Activated naive CD4-positive, alpha-beta T cell treated with anti-CD3 and anti-CD28 coated beads, Interleukin-2, amount 50 U/mL, for 24 hours (primary cell): Measurements from ENCODE around the gene WFIKKN2.

Experiments
- H3K27ac Mint-ChIP-seq: one replicate; pipeline ENCODE4 v1.8.0; 2021; ENCODE audit warnings: mild to moderate bottlenecking, mixed read lengths
- H3K27me3 Mint-ChIP-seq: one replicate; pipeline ENCODE4 v1.8.0; 2021; ENCODE audit warnings: mixed read lengths
- H3K36me3 Mint-ChIP-seq: one replicate; pipeline ENCODE4 v1.8.0; 2021; ENCODE audit warnings: mixed read lengths
- H3K4me1 Mint-ChIP-seq: one replicate; pipeline ENCODE4 v1.8.0; 2021; ENCODE audit warnings: mixed read lengths
- H3K4me3 Mint-ChIP-seq: one replicate; pipeline ENCODE4 v1.8.0; 2021; ENCODE audit warnings: mild to moderate bottlenecking, mixed read lengths
- H3K9me3 Mint-ChIP-seq: one replicate; pipeline ENCODE4 v1.8.0; 2021; ENCODE audit warnings: mixed read lengths

The WFIKKN2 gene

GRCh38 chr17:50839591-50840310 is 4.4 kb downstream of the WFIKKN2 start:
- Mint-ChIP-seq H3K9me3 (no peaks in the 10 kb centered on the region), H3K4me1 (no peaks in the 10 kb centered on the region), H3K27me3 (no peaks in the 10 kb centered on the region), H3K4me3 (no peak overlapping the region), H3K27ac (no peak overlapping the region), H3K36me3 (no peaks in the 10 kb centered on the region)

DNA sequence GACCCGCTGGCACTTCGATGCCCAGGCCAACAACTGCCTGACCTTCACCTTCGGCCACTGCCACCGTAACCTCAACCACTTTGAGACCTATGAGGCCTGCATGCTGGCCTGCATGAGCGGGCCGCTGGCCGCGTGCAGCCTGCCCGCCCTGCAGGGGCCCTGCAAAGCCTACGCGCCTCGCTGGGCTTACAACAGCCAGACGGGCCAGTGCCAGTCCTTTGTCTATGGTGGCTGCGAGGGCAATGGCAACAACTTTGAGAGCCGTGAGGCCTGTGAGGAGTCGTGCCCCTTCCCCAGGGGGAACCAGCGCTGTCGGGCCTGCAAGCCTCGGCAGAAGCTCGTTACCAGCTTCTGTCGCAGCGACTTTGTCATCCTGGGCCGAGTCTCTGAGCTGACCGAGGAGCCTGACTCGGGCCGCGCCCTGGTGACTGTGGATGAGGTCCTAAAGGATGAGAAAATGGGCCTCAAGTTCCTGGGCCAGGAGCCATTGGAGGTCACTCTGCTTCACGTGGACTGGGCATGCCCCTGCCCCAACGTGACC is 5.0 kb downstream of the WFIKKN2 start:
- no peaks in the 10 kb centered on the region for H3K9me3 Mint-ChIP-seq
- H3K27me3 Mint-ChIP-seq = no peaks in the 10 kb centered on the region
- no peaks in the 10 kb centered on the region for H3K36me3 Mint-ChIP-seq

DNA sequence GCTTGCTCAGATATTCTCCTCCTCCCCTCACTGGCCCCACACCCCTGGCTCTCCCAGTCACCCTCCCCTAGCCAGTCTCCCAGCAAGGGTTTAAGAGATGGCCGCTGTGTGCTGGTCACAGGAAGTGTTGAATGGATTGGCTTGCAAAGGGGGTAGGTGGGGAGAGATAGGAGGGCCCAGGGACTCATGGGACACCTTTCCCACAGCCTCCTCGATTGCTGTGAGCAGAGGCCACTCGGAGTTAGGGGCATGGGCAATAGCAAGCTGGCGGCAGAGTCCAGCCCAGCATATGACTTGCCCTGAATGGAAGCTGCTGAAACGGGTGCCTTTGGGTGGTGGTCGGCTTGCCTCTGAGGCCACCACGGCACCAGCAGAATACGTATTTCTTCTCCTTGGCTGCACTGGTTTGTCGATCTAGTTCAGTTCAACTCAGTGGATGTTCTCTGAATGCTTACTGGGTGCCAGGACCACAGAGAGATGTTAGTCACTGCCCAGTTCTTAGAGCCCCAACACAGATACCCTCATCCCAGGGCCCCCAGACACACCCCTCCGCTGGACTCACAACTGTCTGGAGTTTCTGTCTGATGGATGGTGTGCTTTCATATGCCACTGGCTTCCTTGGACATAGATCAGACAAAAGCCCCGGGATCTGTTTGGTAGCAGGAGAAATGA is 6.0 kb downstream of the WFIKKN2 start:
- Mint-ChIP-seq H3K36me3 (no peaks in the 10 kb centered on the region), H3K4me1 (no peaks in the 10 kb centered on the region), H3K27ac (peak overlapping the region; percentile 56), H3K9me3 (no peaks in the 10 kb centered on the region), H3K27me3 (no peaks in the 10 kb centered on the region), H3K4me3 (no peak overlapping the region)

More for the DNA sequence above, 5.0 kb downstream of the WFIKKN2 start:
- no peak overlapping the region for H3K4me3 Mint-ChIP-seq
- H3K4me1 Mint-ChIP-seq = no peaks in the 10 kb centered on the region
- H3K27ac Mint-ChIP-seq = no peak overlapping the region

DNA sequence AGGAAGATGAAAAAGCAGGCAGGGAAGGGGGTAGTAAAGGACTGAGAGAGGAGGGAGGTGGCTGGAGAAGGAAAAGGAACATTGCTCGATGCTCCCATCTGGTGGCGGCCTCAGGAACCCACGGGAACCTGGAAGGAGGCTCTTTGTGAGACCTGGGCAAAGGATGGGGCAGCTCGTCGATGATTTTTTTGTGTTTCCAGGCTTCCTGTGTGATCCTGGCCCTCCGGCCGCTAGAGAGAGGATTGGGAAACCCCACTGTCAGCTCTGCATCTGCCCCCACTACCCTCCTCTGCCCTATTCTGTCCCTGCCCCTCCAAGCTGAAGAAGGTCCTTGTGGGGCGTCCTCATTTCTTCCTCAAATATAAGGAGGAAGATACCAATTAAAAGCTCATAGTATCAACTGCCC is 6.6 kb downstream of the WFIKKN2 start:
- H3K27me3 Mint-ChIP-seq = no peaks in the 10 kb centered on the region
- H3K27ac Mint-ChIP-seq = peak overlapping the region; percentile 56
- H3K4me3 Mint-ChIP-seq = no peak overlapping the region
- no peaks in the 10 kb centered on the region for H3K9me3 Mint-ChIP-seq
- no peaks in the 10 kb centered on the region for H3K36me3 Mint-ChIP-seq
- no peaks in the 10 kb centered on the region for H3K4me1 Mint-ChIP-seq

DNA sequence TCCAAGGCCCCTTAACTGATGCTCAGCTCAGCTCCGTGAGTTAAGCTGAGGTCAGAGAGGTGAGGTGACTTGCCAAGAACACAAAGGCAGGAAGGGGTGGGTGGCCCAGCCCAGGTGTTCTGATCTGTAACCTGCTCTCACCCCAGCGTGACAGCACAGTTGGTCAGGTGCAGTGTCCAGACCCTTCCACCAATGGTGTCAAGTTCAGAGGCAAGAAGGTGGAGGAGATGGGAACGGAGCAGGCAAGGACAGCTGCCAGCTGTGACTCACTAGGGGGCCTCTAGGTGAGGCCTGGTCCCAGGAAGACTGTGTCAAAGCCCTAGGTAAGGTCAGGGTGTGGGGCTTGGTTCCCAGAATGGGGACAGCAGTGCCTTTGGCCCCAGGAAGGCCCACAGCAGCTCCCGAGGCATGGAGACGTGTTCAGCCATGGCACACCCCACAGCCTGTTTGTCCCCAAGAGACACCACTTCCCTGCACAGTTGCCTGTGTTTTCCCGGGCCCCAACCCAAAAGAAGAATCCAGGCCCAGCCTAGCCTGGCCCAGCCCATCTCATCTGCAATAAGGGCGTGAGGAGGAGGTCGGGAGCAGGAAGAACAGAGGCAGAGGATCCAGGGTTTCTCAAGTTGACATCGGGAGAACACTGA is 7.2 kb downstream of the WFIKKN2 start:
- Mint-ChIP-seq H3K4me3 (no peak overlapping the region), H3K36me3 (no peaks in the 10 kb centered on the region), H3K4me1 (no peaks in the 10 kb centered on the region), H3K9me3 (no peaks in the 10 kb centered on the region), H3K27ac (no peak overlapping the region), H3K27me3 (no peaks in the 10 kb centered on the region)

DNA sequence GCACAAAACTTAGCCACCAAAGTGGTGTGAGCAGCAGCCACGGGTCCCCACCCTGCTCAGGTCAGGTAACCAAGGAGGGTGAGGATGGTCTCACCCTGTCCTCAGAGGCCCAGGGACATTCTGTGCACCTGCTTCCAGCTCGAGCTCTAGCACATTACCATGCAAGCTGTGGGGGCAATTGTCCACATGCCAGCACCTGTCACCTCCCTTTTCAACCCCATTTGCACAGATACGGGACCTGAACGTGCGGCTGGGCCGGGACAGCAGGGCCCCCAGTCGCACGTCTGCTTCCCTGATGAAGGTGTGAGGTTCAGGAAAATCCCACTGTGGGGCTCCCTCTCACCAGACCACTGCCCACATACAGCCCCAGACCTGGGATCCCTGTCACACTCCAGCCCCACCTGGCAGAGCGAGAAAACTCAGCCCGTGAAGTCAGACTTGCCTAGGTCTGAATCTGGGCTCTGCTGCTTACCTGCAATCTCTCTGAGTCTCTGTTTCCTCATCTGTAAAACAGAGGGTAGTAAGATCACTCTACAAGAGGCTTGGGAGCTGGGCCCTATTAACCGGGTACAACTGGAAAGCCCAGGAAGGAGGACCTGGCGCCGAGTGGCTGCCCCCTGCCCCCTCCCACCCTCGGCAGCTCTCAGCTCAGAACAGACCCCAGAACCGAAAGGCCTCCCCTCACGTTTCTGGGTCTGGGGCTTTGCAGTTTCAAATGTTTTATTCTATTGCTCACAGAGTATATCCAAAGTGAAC is 7.9 kb downstream of the WFIKKN2 start:
- Mint-ChIP-seq H3K36me3 (no peaks in the 10 kb centered on the region), H3K27me3 (no peaks in the 10 kb centered on the region), H3K9me3 (no peaks in the 10 kb centered on the region), H3K27ac (no peak overlapping the region), H3K4me1 (no peaks in the 10 kb centered on the region), H3K4me3 (no peak overlapping the region)

DNA sequence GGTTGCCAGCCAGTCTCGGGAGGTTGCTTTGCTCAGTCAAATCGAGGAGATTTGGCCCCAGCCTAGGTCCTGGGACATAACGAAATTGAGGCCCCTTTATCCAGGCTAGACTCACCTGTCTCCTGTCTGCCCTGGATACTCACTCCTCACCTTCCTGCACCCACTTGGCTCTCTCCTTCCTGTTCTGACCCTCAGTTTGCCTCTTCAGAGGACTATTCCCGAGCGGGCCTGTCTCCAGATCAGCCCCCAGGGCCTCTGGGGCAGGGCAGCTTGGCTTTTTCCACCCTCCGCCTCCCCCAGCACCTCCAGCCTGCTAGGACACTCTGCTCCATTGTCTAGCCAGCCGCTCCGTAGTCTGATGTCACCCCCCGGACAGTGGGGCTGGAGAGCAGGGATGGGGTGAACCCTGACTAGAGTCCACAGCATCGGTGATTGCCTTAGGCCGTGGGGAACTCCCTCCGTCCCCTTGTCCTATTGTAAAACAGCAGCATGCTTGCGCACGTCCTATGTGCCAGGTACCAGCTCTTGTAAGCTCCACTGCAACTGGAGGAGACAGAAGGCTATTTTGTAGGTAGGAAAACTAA is 8.8 kb downstream of the WFIKKN2 start:
- H3K36me3 Mint-ChIP-seq = no peaks in the 10 kb centered on the region
- peak overlapping the region; percentile 27 for H3K27ac Mint-ChIP-seq
- H3K4me3 Mint-ChIP-seq = no peak overlapping the region
- no peaks in the 10 kb centered on the region for H3K27me3 Mint-ChIP-seq
- no peaks in the 10 kb centered on the region for H3K4me1 Mint-ChIP-seq
- H3K9me3 Mint-ChIP-seq = no peaks in the 10 kb centered on the region

DNA sequence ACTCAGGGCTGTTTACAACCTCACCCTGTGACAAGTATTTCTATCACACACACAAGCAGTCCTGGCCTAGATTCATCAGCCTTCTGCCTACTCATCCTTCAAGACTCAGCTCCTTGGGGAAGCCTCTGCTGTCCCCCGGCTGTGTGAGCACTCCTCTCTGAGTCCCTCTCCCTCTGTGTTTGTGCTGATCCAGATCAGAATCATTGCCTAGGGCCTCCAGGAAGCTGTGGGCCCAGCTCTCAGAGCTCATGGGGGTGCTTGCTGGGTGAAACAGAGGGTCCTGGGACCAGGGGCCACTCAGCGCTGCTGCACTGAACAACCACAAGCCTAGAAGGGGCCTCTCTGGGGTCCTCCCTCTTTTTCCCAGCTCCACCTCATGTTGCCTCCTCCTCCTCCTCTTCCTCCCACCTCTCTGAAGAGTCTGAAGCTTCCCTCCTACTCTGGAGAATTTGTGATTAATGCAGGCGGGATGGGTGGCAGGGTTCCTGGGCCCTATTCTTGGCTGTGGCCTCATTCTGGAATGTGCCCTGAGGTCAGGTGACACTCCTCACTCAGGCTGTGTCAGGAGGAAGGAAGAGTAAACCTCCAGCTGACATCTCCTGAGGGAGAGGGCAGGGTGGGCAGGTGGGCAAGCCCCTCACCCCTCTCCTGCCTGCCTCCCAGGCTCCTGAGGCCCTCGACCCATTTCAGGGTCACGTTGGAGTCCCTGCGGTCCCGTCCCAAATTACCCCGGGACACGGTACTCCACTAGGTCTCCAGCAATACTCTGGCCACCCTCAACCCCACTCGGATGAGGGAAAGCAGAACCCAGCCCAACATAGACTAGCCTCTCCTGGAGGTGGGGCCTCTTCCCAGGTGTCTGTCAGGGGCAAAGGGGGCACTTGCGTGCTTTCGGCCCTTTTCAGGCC is 10.1 kb downstream of the WFIKKN2 start:
- Mint-ChIP-seq H3K4me3 (no peak overlapping the region), H3K27ac (no peak overlapping the region), H3K27me3 (no peaks in the 10 kb centered on the region), H3K9me3 (no peaks in the 10 kb centered on the region), H3K36me3 (no peaks in the 10 kb centered on the region), H3K4me1 (no peaks in the 10 kb centered on the region)

DNA sequence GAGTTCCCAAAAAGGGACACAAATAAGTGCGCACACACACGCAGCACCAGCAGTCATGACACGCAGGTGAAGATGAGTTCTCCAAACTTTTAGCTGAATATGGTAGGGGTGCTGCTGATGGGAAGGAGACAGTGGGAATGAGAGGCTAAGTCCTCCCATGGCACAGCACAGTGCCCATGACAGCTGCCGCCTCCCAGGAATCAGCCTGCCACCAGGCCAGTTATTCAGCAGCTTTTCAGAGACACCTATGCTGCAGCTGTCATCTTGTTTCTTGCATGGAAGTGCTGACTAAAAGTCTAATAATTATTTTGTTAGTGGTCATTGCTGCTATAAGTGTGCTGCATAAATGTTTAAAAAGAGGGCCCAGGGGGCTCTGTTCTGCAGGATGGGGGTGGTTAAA is 12.2 kb downstream of the WFIKKN2 start:
- Mint-ChIP-seq H3K27ac (no peak overlapping the region), H3K4me3 (no peak overlapping the region), H3K27me3 (no peaks in the 10 kb centered on the region), H3K4me1 (peaks cover 11% of the 10 kb centered on the region), H3K9me3 (no peaks in the 10 kb centered on the region), H3K36me3 (no peaks in the 10 kb centered on the region)

GRCh38 chr17:50848039-50848438 is 12.7 kb downstream of the WFIKKN2 start:
- no peak overlapping the region for H3K4me3 Mint-ChIP-seq
- no peak overlapping the region for H3K27ac Mint-ChIP-seq
- H3K4me1 Mint-ChIP-seq = peaks cover 16% of the 10 kb centered on the region
- no peaks in the 10 kb centered on the region for H3K36me3 Mint-ChIP-seq
- H3K27me3 Mint-ChIP-seq = no peaks in the 10 kb centered on the region
- H3K9me3 Mint-ChIP-seq = no peaks in the 10 kb centered on the region

- Mint-ChIP-seq H3K4me3 (no peak overlapping the region), H3K36me3 (no peaks in the 10 kb centered on the region)
Measured at GRCh38 chr17:50848711-50849110, 13.3 kb downstream of the WFIKKN2 start.

DNA sequence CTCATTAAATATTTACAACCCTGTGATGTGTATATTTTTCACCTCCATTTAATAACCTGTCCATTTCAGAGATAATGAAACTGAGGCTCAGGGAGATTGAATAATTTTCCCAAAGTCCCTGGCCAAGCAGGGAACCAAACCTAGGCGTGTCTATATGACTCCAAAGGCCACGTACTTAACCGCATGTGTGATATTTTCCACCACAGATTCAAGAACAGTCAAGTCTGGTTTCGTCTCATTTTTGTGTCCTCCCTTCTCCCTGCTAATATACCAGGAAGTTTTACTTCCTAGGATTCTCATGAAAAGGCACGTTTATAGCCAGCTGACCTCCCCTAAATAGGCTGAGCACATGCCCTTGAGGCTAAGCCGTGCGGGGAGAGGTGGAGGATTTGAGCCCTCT is 15.3 kb downstream of the WFIKKN2 start:
- no peak overlapping the region for H3K4me3 Mint-ChIP-seq
- H3K9me3 Mint-ChIP-seq = no peaks in the 10 kb centered on the region
- H3K36me3 Mint-ChIP-seq = no peaks in the 10 kb centered on the region
- no peaks in the 10 kb centered on the region for H3K27me3 Mint-ChIP-seq
- H3K27ac Mint-ChIP-seq = peak overlapping the region; percentile 17
- H3K4me1 Mint-ChIP-seq = peaks cover 22% of the 10 kb centered on the region

More at GRCh38 chr17:50848711-50849110, 13.3 kb downstream of the WFIKKN2 start:
- Mint-ChIP-seq H3K27ac (no peak overlapping the region), H3K27me3 (no peaks in the 10 kb centered on the region), H3K9me3 (no peaks in the 10 kb centered on the region), H3K4me1 (peaks cover 17% of the 10 kb centered on the region)

DNA sequence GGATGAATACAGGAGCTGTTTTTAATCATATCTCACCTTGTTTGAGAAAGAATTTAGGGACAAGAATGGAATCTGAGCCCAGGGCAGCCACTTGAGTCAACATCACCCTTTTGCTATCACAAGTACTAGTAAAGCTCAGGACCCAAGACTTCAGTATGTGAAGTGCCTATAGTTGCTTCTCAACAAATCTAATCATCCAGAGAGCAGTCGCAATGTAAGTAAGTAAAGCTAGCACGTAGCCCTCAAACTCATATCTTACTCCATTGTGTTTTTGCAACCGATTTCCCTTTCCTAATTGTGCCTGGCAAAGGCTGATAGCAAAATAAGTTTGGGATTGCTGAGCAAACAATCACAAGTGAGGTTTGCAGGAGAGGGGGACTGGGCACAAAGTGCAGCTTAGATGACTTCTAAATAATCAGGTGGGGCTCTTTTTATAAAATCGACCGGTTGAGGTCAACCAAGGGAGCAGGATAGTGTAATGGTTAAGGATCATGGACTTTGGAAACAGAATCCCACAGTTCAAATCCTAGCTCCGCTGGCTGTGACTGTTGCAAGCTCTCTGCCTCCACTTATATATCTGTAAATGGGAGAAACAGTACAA is 17.7 kb downstream of the WFIKKN2 start:
- no peak overlapping the region for H3K27ac Mint-ChIP-seq
- no peaks in the 10 kb centered on the region for H3K9me3 Mint-ChIP-seq
- H3K4me3 Mint-ChIP-seq = peak overlapping the region; percentile 75

GRCh38 chr17:50853781-50854180 is 18.4 kb downstream of the WFIKKN2 start:
- Mint-ChIP-seq H3K4me3 (no peak overlapping the region), H3K4me1 (peaks cover 25% of the 10 kb centered on the region), H3K27me3 (no peaks in the 10 kb centered on the region), H3K36me3 (no peaks in the 10 kb centered on the region), H3K9me3 (no peaks in the 10 kb centered on the region), H3K27ac (no peak overlapping the region)

More for the DNA sequence above, 17.7 kb downstream of the WFIKKN2 start:
- Mint-ChIP-seq H3K36me3 (no peaks in the 10 kb centered on the region), H3K4me1 (peaks cover 25% of the 10 kb centered on the region), H3K27me3 (no peaks in the 10 kb centered on the region)
